NB4 (cell line): Measurements from ENCODE around the gene LPP.

ENCODE experiments used
- DNase-seq: peaks from one replicate; pipeline ENCODE4 v3.0.0; 2010; ENCODE audit warnings: low read depth
- H3K4me3 ChIP-seq: one replicate; pipeline ENCODE4 v1.5.1; 2011; ENCODE audit warnings: mild to moderate bottlenecking, low read depth, low read length, moderate library complexity
- MYC ChIP-seq: IDR thresholded peaks from 2 replicates; pipeline ENCODE4 v1.6.1; 2011; ENCODE audit warnings: low read depth, low read length
- POLR2A ChIP-seq: IDR thresholded peaks from 2 replicates; pipeline ENCODE4 v1.6.1; 2011; ENCODE audit warnings: mild to moderate bottlenecking; ENCODE audit not compliant: insufficient read length; ENCODE audit errors: extremely low read depth
- TF ChIP-seq, protein P1 (sequence below): IDR thresholded peaks from 2 replicates; pipeline ENCODE4 v1.6.1; 2011; ENCODE audit warnings: low read depth, low read length
- TF ChIP-seq, protein P2 (sequence below): IDR thresholded peaks from one replicate; pipeline ENCODE4 v1.5.1; 2012; ENCODE audit warnings: low read depth, low read length

The LPP gene

DNA sequence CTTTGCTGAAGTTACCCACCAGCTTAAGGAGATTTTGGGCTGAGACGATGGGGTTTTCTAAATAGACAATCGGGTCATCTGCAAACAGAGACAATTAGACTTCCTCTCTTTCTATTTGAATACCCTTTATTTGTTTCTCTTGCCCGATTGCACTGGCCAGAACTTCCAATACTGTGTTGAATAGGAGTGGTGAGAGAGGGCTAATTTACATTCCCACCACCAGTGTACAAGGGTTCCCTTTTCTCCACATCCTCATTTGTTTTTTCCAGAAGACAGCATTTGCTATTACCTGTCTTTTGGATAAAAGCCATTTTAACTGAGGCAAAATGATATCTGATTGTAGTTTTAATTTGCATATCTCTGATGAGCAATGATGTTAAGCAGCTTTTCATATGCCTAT, 687.9 kb downstream of the LPP start:
- TF ChIP-seq, protein P1, sequence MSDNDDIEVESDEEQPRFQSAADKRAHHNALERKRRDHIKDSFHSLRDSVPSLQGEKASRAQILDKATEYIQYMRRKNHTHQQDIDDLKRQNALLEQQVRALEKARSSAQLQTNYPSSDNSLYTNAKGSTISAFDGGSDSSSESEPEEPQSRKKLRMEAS, result no peak
- TF ChIP-seq MYC, result no peak
- TF ChIP-seq, protein P2, sequence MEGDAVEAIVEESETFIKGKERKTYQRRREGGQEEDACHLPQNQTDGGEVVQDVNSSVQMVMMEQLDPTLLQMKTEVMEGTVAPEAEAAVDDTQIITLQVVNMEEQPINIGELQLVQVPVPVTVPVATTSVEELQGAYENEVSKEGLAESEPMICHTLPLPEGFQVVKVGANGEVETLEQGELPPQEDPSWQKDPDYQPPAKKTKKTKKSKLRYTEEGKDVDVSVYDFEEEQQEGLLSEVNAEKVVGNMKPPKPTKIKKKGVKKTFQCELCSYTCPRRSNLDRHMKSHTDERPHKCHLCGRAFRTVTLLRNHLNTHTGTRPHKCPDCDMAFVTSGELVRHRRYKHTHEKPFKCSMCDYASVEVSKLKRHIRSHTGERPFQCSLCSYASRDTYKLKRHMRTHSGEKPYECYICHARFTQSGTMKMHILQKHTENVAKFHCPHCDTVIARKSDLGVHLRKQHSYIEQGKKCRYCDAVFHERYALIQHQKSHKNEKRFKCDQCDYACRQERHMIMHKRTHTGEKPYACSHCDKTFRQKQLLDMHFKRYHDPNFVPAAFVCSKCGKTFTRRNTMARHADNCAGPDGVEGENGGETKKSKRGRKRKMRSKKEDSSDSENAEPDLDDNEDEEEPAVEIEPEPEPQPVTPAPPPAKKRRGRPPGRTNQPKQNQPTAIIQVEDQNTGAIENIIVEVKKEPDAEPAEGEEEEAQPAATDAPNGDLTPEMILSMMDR, result no peak
- no peak for TF ChIP-seq POLR2A
- no peak overlapping the region for H3K4me3 ChIP-seq
- no peak for DNase-seq

DNA sequence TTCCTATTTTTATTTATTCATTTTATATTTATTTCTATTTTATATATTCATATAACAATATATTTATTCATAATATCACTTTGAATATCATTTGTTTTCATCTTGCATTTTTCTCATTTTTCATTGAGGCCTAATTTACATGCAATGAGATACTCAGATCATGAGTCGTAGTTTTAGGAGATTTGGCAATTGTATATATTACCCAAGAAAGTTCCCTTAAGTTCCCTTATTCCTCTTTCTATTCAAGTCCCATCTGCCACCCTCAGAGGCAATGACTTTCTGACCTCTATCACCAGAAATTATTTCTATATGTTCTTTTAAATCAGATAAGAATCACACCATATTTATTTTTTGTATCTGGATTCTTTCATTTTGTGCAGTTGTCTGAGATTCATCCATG, 688.7 kb downstream of the LPP start:
- no peak overlapping the region for H3K4me3 ChIP-seq
- TF ChIP-seq POLR2A (no peak), MYC (no peak)
- TF ChIP-seq, protein P2, result no peak
- TF ChIP-seq, protein P1, result no peak
- DNase-seq, result no peak

DNA sequence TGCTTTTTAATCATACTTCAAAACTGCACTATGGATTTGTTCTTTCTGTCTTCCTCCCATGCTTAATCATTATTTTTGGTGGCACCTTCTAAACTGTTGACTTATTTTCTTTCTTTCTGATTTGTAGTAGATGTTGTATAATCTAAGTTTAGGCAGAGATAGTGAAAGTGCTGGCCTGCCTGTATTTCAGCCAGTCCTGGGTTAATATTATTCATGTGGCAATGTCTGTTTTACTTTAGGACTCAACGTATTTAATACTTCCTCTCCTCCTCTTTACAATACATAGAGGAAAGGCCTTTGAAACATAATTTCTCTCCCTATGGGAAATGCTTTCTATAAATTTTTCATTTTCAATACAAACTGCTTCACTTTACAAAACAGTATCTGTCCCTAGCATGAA, 690.1 kb downstream of the LPP start:
- H3K4me3 ChIP-seq, result no peak overlapping the region
- no peak for DNase-seq
- TF ChIP-seq POLR2A (no peak), MYC (no peak)
- TF ChIP-seq, protein P1, result no peak
- TF ChIP-seq, protein P2, result no peak

DNA sequence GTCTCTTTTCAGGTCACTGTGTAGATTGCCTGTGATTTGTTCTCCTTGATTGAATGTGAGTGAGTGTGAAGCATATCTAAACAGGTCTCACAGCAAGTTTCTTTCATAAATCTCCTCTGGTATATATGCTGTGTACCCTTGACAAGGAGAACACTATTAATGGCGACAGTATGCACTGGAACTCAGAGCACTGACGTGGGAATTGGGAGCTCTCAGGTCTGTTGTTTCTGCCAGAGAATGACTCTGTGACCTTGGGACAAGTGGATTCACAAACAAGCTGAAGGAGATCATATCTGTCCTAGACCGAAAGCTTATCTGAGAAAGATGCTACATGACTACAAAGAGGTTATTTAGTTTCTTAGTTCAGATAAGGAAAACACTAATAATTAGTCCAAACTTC, 691.6 kb downstream of the LPP start:
- TF ChIP-seq MYC (no peak), POLR2A (no peak)
- TF ChIP-seq, protein P2, result no peak
- TF ChIP-seq, protein P1, result no peak
- no peak for DNase-seq
- no peak overlapping the region for H3K4me3 ChIP-seq

DNA sequence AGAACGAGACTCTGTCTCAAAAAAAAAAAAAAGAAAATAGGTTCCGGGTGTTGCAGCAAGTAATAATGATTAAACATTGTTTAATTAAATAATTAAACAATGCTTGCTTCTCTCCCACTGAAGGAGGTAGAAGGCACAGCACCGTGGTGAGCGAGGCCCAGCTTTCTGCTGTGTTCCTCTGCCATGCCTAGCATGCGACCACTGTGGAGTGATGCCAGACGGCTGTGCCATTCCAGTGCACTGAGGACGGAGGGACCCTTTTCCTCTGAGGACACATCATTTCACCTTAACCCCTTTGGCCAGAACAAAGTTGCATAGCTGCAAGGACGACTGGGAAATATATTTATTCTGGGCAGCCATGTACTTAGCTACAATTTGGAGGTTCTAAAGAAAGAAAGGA, 695.0 kb downstream of the LPP start:
- DNase-seq, result no peak
- H3K4me3 ChIP-seq, result no peak overlapping the region
- TF ChIP-seq POLR2A, result no peak
- no peak for TF ChIP-seq MYC
- TF ChIP-seq, protein P2, result no peak
- TF ChIP-seq, protein P1, result no peak
